A673 (cell line): ENCODE results near the gene ITGB3.

Experiments used
- CTCF ChIP-seq: fragments of 300-800, 200-600 bp; sonication (generic); conservative IDR thresholded peaks from 2 replicates; pipeline ENCODE4 v1.5.1; 2017; ENCODE audit warnings: low read depth, mild to moderate bottlenecking, antibody characterized with exemption, low read length, moderate library complexity, mixed read lengths
- EZH2 ChIP-seq: fragments of 200-600 bp; sonication (generic); IDR thresholded peaks from 2 replicates; pipeline ENCODE4 v1.6.1; 2017; ENCODE audit warnings: borderline replicate concordance, low read depth, mild to moderate bottlenecking, mixed read lengths, antibody characterized with exemption, low read length; ENCODE audit not compliant: poor library complexity, severe bottlenecking

- TF ChIP-seq EZH2: no peak
- no peak for TF ChIP-seq CTCF
These were observed 27.6 kb downstream of the ITGB3 start for GRCh38 chr17:47281216-47281615.
